ENCODE data around the gene ATF7IP2. TPM values are rescaled to one million over a fixed set of nuclear protein-coding genes. Genes with fewer than 3 reads are reported as not detected.
"Not testable (repeated sequence)": the region's sequence is repeated elsewhere in the genome, so short reads cannot be mapped to it uniquely, and the experiment has no call there.

ATF7IP2 gene
- total and polyA plus RNA-seq, 2 donors (not counting 1 experiment from before 2014, with no cell fraction given) = 0.89 to 1.2 TPM

DNA sequence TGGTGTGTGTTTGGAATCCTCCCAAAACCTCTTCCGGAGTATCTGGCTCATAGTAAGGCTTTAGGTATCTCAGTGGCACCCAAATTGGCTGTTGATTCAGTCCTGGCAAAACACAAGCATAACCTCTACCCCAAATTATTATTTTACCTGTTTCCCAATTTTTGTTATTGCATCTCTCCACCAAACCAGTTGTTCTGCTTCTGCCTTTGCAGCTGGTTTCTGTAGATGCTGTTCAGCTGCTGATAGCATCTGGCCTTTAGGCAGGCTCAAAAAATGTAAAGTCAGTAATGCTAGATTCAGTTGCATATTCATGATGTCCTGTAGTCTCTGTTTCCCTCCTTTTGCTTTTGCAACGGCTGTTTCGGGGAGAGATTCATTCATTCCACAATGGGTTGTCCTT lies 33.8 kb downstream of the ATF7IP2 start:
- H4K20me1 ChIP-seq (ENCODE audit: control insufficient read depth, extremely low read depth, insufficient read depth, low read length) = no peaks in the 10 kb centered on the region
- no peaks in the 10 kb centered on the region for H3K4me1 ChIP-seq (ENCODE audit: control insufficient read depth, extremely low read depth, insufficient read depth, low read length)
- H3K79me2 ChIP-seq (ENCODE audit: control insufficient read depth, insufficient read depth, low read length) = no peaks in the 10 kb centered on the region
- no peak overlapping the region for H2AFZ ChIP-seq (ENCODE audit: low read length)
- H3K27ac ChIP-seq (ENCODE audit: insufficient read depth, low read length) = no peak overlapping the region
- H3K9ac ChIP-seq (ENCODE audit: insufficient read depth, low read length) = no peak overlapping the region
- no peak for DNase-seq (ENCODE audit: low read depth in 2 of 2)
- TF ChIP-seq, protein P1, sequence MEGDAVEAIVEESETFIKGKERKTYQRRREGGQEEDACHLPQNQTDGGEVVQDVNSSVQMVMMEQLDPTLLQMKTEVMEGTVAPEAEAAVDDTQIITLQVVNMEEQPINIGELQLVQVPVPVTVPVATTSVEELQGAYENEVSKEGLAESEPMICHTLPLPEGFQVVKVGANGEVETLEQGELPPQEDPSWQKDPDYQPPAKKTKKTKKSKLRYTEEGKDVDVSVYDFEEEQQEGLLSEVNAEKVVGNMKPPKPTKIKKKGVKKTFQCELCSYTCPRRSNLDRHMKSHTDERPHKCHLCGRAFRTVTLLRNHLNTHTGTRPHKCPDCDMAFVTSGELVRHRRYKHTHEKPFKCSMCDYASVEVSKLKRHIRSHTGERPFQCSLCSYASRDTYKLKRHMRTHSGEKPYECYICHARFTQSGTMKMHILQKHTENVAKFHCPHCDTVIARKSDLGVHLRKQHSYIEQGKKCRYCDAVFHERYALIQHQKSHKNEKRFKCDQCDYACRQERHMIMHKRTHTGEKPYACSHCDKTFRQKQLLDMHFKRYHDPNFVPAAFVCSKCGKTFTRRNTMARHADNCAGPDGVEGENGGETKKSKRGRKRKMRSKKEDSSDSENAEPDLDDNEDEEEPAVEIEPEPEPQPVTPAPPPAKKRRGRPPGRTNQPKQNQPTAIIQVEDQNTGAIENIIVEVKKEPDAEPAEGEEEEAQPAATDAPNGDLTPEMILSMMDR (conservative IDR thresholded peaks at IDR 0.05 in 1 of 2, IDR thresholded peaks at IDR 0.05 in 1 of 2; ENCODE audit: low read depth in 1 of 2, low read length in 2 of 2) = no peak
- no peak for TF ChIP-seq EZH2 (IDR thresholded peaks at IDR 0.05; ENCODE audit: low read length, missing control alignments)
- no peak overlapping the region for H3K4me3 ChIP-seq (replicated peaks in 1 of 4; ENCODE audit: control extremely low read depth in 1 of 4, insufficient read depth in 1 of 4, low read depth in 3 of 4, low read length in 4 of 4)
- no peaks in the 10 kb centered on the region for H3K9me3 ChIP-seq (ENCODE audit: control insufficient read depth, insufficient read depth, low read depth, low read length)
- no peaks in the 10 kb centered on the region for H3K36me3 ChIP-seq (ENCODE audit: control insufficient read depth, insufficient read depth, low read length)
- no peaks in the 10 kb centered on the region for H3K27me3 ChIP-seq (ENCODE audit: control insufficient read depth, insufficient read depth, low read length)
- H3K4me2 ChIP-seq (ENCODE audit: extremely low read depth, insufficient read depth, low read length) = no peak overlapping the region

DNA sequence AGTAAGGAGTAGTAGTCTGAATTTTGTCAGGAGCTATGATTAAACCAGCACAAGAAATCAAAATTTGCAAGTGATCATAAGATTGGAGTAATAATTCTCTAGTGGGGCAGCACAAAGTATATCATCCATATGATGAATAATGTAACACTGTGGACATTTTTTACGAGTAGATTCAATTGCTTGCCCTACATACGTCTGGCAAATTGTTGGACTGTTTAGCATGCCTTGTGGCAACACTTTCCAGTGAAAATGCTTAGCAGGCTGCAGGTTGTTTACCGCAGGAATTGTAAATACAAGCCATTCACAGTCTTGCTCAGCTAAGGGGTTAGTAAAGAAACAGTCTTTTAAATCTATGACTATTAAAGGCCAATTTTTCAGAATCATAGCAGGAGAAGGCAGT lies 35.7 kb downstream of the ATF7IP2 start:
- H3K27ac ChIP-seq (ENCODE audit: insufficient read depth, low read length) = no peak overlapping the region
- H4K20me1 ChIP-seq (ENCODE audit: control insufficient read depth, extremely low read depth, insufficient read depth, low read length) = no peaks in the 10 kb centered on the region
- H3K9me3 ChIP-seq (ENCODE audit: control insufficient read depth, insufficient read depth, low read depth, low read length) = no peaks in the 10 kb centered on the region
- H3K79me2 ChIP-seq (ENCODE audit: control insufficient read depth, insufficient read depth, low read length) = no peaks in the 10 kb centered on the region
- no peaks in the 10 kb centered on the region for H3K27me3 ChIP-seq (ENCODE audit: control insufficient read depth, insufficient read depth, low read length)
- no peak overlapping the region for H2AFZ ChIP-seq (ENCODE audit: low read length)
- no peak overlapping the region for H3K4me3 ChIP-seq (replicated peaks in 1 of 4; ENCODE audit: control extremely low read depth in 1 of 4, insufficient read depth in 1 of 4, low read depth in 3 of 4, low read length in 4 of 4)
- TF ChIP-seq, protein P1 (conservative IDR thresholded peaks at IDR 0.05 in 1 of 2, IDR thresholded peaks at IDR 0.05 in 1 of 2; ENCODE audit: low read depth in 1 of 2, low read length in 2 of 2) = no peak
- no peak for TF ChIP-seq EZH2 (IDR thresholded peaks at IDR 0.05; ENCODE audit: low read length, missing control alignments)
- no peak overlapping the region for H3K9ac ChIP-seq (ENCODE audit: insufficient read depth, low read length)
- no peak overlapping the region for H3K4me2 ChIP-seq (ENCODE audit: extremely low read depth, insufficient read depth, low read length)
- DNase-seq (ENCODE audit: low read depth in 2 of 2) = no peak
- no peaks in the 10 kb centered on the region for H3K36me3 ChIP-seq (ENCODE audit: control insufficient read depth, insufficient read depth, low read length)
- H3K4me1 ChIP-seq (ENCODE audit: control insufficient read depth, extremely low read depth, insufficient read depth, low read length) = no peaks in the 10 kb centered on the region

DNA sequence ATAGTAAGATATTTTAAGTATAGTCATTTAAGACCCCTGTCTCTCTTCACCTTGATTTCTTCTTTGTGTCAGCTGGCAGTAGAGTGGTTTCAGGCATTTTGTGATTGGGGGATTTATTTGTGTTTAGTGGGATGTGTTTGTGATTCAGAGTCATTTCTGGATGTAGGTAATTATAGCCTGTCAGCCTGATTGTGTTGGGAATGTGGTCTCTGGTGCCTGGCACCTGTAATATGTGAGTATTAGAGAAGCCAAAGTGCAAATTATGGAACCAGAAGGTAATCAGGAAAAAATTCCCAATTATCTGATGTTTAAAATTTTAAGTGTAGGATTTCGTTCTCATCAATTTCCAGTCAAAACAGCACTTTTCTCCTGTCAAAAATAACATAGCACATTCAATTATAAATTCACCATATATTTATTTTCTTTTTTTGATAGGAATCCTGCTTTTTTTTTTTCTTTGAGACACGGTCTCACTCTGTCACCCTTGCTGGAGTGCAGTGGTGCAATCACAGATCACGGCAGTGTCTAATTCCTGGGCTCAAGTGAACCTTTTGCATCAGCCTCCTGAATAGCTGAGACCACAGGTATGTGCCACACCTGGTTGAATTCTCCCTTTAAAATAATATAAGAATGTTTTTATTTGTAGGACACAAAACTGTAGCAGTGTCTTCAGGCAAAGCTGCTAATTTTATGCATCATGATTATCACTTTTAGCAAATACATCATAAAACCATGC lies 42.7 kb downstream of the ATF7IP2 start:
- no peaks in the 10 kb centered on the region for H3K4me1 ChIP-seq (ENCODE audit: control insufficient read depth, extremely low read depth, insufficient read depth, low read length)
- TF ChIP-seq, protein P1 (conservative IDR thresholded peaks at IDR 0.05 in 1 of 2, IDR thresholded peaks at IDR 0.05 in 1 of 2; ENCODE audit: low read depth in 1 of 2, low read length in 2 of 2) = no peak
- TF ChIP-seq EZH2 (IDR thresholded peaks at IDR 0.05; ENCODE audit: low read length, missing control alignments) = no peak
- H3K27me3 ChIP-seq (ENCODE audit: control insufficient read depth, insufficient read depth, low read length) = no peaks in the 10 kb centered on the region
- H2AFZ ChIP-seq (ENCODE audit: low read length) = no peak overlapping the region
- no peak overlapping the region for H3K9ac ChIP-seq (ENCODE audit: insufficient read depth, low read length)
- H3K27ac ChIP-seq (ENCODE audit: insufficient read depth, low read length) = no peak overlapping the region
- no peaks in the 10 kb centered on the region for H4K20me1 ChIP-seq (ENCODE audit: control insufficient read depth, extremely low read depth, insufficient read depth, low read length)
- H3K9me3 ChIP-seq (ENCODE audit: control insufficient read depth, insufficient read depth, low read depth, low read length) = no peaks in the 10 kb centered on the region
- DNase-seq (ENCODE audit: low read depth in 2 of 2) = no peak
- H3K36me3 ChIP-seq (ENCODE audit: control insufficient read depth, insufficient read depth, low read length) = no peaks in the 10 kb centered on the region
- no peaks in the 10 kb centered on the region for H3K79me2 ChIP-seq (ENCODE audit: control insufficient read depth, insufficient read depth, low read length)
- no peak overlapping the region for H3K4me3 ChIP-seq (replicated peaks in 1 of 4; ENCODE audit: control extremely low read depth in 1 of 4, insufficient read depth in 1 of 4, low read depth in 3 of 4, low read length in 4 of 4)
- H3K4me2 ChIP-seq (ENCODE audit: extremely low read depth, insufficient read depth, low read length) = no peak overlapping the region

DNA sequence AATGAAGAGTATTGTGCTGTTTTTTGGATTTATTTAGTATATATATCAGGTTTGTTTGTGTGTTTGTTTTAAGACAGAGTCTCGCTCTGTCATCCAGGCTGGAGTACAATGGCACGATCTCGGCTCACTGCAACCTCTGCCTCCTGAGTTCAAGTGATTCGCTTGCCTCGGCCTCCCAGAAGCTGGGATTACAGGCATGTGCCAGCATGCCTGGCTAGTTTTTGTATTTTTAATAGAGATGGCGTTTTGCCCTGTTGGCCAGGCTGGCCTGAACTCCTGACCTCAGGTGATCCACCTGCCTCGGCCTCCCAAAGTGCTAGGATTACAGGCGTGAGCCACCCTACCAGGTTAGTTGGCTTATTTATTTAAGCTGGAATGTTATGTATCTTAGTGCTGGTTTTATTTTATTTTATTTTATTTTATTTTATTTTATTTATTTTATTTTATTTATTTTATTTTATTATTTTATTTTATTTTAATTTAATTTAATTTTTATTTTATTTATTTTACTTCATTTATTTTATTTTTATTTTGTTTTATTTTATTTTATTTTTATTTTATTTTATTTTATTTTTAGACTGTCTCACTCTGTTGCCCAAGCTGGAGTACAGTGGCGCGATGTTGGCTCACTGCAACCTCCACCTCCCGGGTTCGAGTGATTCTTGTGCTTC lies 43.6 kb downstream of the ATF7IP2 start:
- not testable (repeated sequence) for H3K9me3 ChIP-seq (ENCODE audit: control insufficient read depth, insufficient read depth, low read depth, low read length); H2AFZ ChIP-seq (ENCODE audit: low read length); H3K4me2 ChIP-seq (ENCODE audit: extremely low read depth, insufficient read depth, low read length); DNase-seq (ENCODE audit: low read depth in 2 of 2); H4K20me1 ChIP-seq (ENCODE audit: control insufficient read depth, extremely low read depth, insufficient read depth, low read length); H3K4me3 ChIP-seq (replicated peaks in 1 of 4; ENCODE audit: control extremely low read depth in 1 of 4, insufficient read depth in 1 of 4, low read depth in 3 of 4, low read length in 4 of 4); H3K79me2 ChIP-seq (ENCODE audit: control insufficient read depth, insufficient read depth, low read length); H3K4me1 ChIP-seq (ENCODE audit: control insufficient read depth, extremely low read depth, insufficient read depth, low read length); H3K36me3 ChIP-seq (ENCODE audit: control insufficient read depth, insufficient read depth, low read length); H3K9ac ChIP-seq (ENCODE audit: insufficient read depth, low read length); H3K27ac ChIP-seq (ENCODE audit: insufficient read depth, low read length); H3K27me3 ChIP-seq (ENCODE audit: control insufficient read depth, insufficient read depth, low read length)
